ENCODE results near the gene RPRD2. TPM values are rescaled to one million over a fixed set of nuclear protein-coding genes. Genes with fewer than 3 reads are reported as not detected.
A peak's percentile ranks its signal among the peaks of the same experiment; 100 is the strongest.

RPRD2 gene
- polyA plus RNA-seq, 3 donors, result 5.9 to 9.7 (median 8.2) TPM

DNA sequence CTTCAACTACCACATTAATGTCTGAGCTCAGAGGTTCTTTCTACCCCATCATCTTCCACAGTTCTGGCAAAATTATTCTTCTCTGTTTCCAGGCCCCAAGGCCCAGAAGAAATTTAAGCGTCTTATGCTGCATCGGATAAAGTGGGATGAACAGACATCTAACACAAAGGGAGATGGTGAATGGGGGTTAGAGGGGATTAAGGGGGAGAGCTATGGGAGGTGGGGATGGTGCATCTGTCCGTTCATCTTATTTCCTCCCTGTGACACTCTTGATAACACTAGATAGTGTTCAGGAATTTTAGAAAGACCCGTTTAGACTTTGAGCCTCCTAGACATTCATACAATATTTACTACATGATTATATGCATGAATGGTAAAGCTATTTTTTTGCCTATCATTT, 17.6 kb upstream of the RPRD2 start:
- Histone ChIP-seq H3K4me2 (replicated peaks; ENCODE audit: extremely low read depth, low read length, poor library complexity, severe bottlenecking) (no peak overlapping the region), H4K20me1 (ENCODE audit: insufficient read depth, low read length) (no peaks in the 10 kb centered on the region), H3K9ac (ENCODE audit: insufficient read depth, low read length, poor library complexity, severe bottlenecking) (no peak overlapping the region), H3K4me3 (replicated peaks in 1 of 3; ENCODE audit: low read depth in 2 of 3, low read length in 3 of 3) (no peak overlapping the region), H3K27me3 (ENCODE audit: control insufficient read depth in 2 of 2, insufficient read depth in 2 of 2, low read length in 2 of 2) (no peaks in the 10 kb centered on the region), H3K4me1 (ENCODE audit: control insufficient read depth in 1 of 2, insufficient read depth in 2 of 2, low read length in 2 of 2) (no peaks in the 10 kb centered on the region), H3K79me2 (ENCODE audit: insufficient read depth, low read length) (no peaks in the 10 kb centered on the region), H2AFZ (ENCODE audit: insufficient read depth, low read depth, low read length, poor library complexity, severe bottlenecking) (no peak overlapping the region), H3K27ac (ENCODE audit: low read depth in 1 of 2, low read length in 2 of 2) (no peak overlapping the region), H3K9me3 (replicated peaks in 1 of 2; ENCODE audit: control insufficient read depth in 1 of 2, insufficient read depth in 1 of 2, low read length in 2 of 2) (no peaks in the 10 kb centered on the region), H3K36me3 (replicated peaks in 1 of 2; ENCODE audit: control insufficient read depth in 1 of 2, insufficient read depth in 2 of 2, low read length in 2 of 2) (peaks cover 84 to 97% of the 10 kb centered on the region in 2 donors)
- no peaks in the 10 kb centered on the region for H3K4me1 Mint-ChIP-seq
- TF ChIP-seq CTCF (IDR thresholded peaks at IDR 0.05), result no peak
- H3K27ac Mint-ChIP-seq, result peak overlapping the region in 1 of 7 donors; percentile 20
- intact Hi-C loops (cut with micrococcal nuclease), result loop anchor here in 1 of 2 donors (10.0 kb wide), 1 partner anchor 408 kb away; no protein-coding TSS in a partner anchor
- H3K27me3 Mint-ChIP-seq (ENCODE audit: low read depth in 3 of 3), result peaks cover 0 to 1% (median 0%) of the 10 kb centered on the region in 3 donors
- WGBS (ENCODE audit: insufficient coverage), result 100% methylated on average over 1 of the region's 4 CpGs
- DNase-seq, result no peak
- no peak overlapping the region for H3K4me3 Mint-ChIP-seq
- peaks cover 68 to 91% of the 10 kb centered on the region in 2 donors for H3K36me3 Mint-ChIP-seq
- H3K9me3 Mint-ChIP-seq, result no peaks in the 10 kb centered on the region

GRCh38 chr1:150352866-150353265, 11.1 kb upstream of the RPRD2 start:
- intact Hi-C loops (cut with micrococcal nuclease), result loop anchor here in 1 of 2 donors (10.0 kb wide), 1 partner anchor 52 kb away; no protein-coding TSS in a partner anchor
- H3K4me3 Mint-ChIP-seq, result no peak overlapping the region
- Histone ChIP-seq H3K4me1 (ENCODE audit: control insufficient read depth in 1 of 2, insufficient read depth in 2 of 2, low read length in 2 of 2) (no peaks in the 10 kb centered on the region), H3K36me3 (replicated peaks in 1 of 2; ENCODE audit: control insufficient read depth in 1 of 2, insufficient read depth in 2 of 2, low read length in 2 of 2) (peaks cover 67 to 79% of the 10 kb centered on the region in 2 donors), H3K9ac (ENCODE audit: insufficient read depth, low read length, poor library complexity, severe bottlenecking) (no peak overlapping the region), H3K4me3 (replicated peaks in 1 of 3; ENCODE audit: low read depth in 2 of 3, low read length in 3 of 3) (no peak overlapping the region), H2AFZ (ENCODE audit: insufficient read depth, low read depth, low read length, poor library complexity, severe bottlenecking) (no peak overlapping the region), H3K27ac (ENCODE audit: low read depth in 1 of 2, low read length in 2 of 2) (no peak overlapping the region), H3K79me2 (ENCODE audit: insufficient read depth, low read length) (no peaks in the 10 kb centered on the region), H4K20me1 (ENCODE audit: insufficient read depth, low read length) (no peaks in the 10 kb centered on the region), H3K9me3 (replicated peaks in 1 of 2; ENCODE audit: control insufficient read depth in 1 of 2, insufficient read depth in 1 of 2, low read length in 2 of 2) (no peaks in the 10 kb centered on the region), H3K4me2 (replicated peaks; ENCODE audit: extremely low read depth, low read length, poor library complexity, severe bottlenecking) (no peak overlapping the region), H3K27me3 (ENCODE audit: control insufficient read depth in 2 of 2, insufficient read depth in 2 of 2, low read length in 2 of 2) (no peaks in the 10 kb centered on the region)
- H3K27me3 Mint-ChIP-seq (ENCODE audit: low read depth in 3 of 3), result no peaks in the 10 kb centered on the region
- H3K36me3 Mint-ChIP-seq, result peaks cover 44 to 75% of the 10 kb centered on the region in 2 donors
- peak overlapping the region in 1 of 7 donors; percentile 42 for H3K27ac Mint-ChIP-seq
- no peak for DNase-seq
- no peaks in the 10 kb centered on the region for H3K4me1 Mint-ChIP-seq
- no peaks in the 10 kb centered on the region for H3K9me3 Mint-ChIP-seq
- WGBS (ENCODE audit: insufficient coverage), result 100% methylated on average over 1 of the region's 4 CpGs
- TF ChIP-seq CTCF (IDR thresholded peaks at IDR 0.05), result no peak

Data from CD14-positive monocyte (primary cell).